Gastrocnemius medialis (tissue), 4 donors: Measurements from ENCODE around the gene TBC1D22B. TPM values are rescaled to one million over a fixed set of nuclear protein-coding genes. Genes with fewer than 3 reads are reported as not detected.

Experiments used
- ATAC-seq, 2 donors: fragments of 150-250 bp; one replicate each; pipeline ENCODE4 v1.9.1; 2016
- DNase-seq, 2 donors: peaks; one replicate each; pipeline ENCODE4 v3.0.0-alpha.2; 2019
- H3K27ac ChIP-seq, 4 donors: fragments of 200-600 bp; sonication (generic); 1 replicate in 1 of 4; 2 replicates in 3 of 4; pipeline ENCODE4 v1.5.1; 2016 to 2018; ENCODE audit warnings: mild to moderate bottlenecking in 2 of 4, moderate library complexity in 1 of 4
- H3K27me3 ChIP-seq, 3 donors: fragments of 200-600 bp; sonication (generic) in 2 of 3; 1 replicate in 1 of 3; 2 replicates in 2 of 3; pipeline versions ENCODE4 v1.5.1 to v1.6.0; 2016 to 2019; ENCODE audit warnings: mild to moderate bottlenecking in 1 of 3, moderate library complexity in 1 of 3
- H3K36me3 ChIP-seq, 2 donors: fragments of 200-600 bp; sonication (generic) in 1 of 2; one replicate each; pipeline ENCODE4 v1.5.1; 2017 to 2018
- H3K4me1 ChIP-seq, 2 donors: fragments of 200-600 bp; sonication (generic) in 1 of 2; one replicate each; pipeline ENCODE4 v1.5.1; 2016 to 2017; ENCODE audit warnings: mild to moderate bottlenecking in 2 of 2
- H3K4me3 ChIP-seq, 4 donors: fragments of 200-600 bp; sonication (generic) in 3 of 4; 1 replicate in 1 of 4; 2 replicates in 3 of 4; pipeline ENCODE4 v1.5.1; 2016 to 2019; ENCODE audit warnings: mild to moderate bottlenecking in 2 of 4
- H3K9me3 ChIP-seq, 3 donors: fragments of 200-600 bp; sonication (generic) in 2 of 3; 1 replicate in 1 of 3; 2 replicates in 2 of 3; pipeline ENCODE4 v1.5.1; 2016 to 2019
- POLR2A ChIP-seq, 2 donors: fragments of 450-650 bp; IDR thresholded peaks; one replicate each; pipeline ENCODE4 v1.6.1; 2017; ENCODE audit warnings: antibody characterized with exemption in 2 of 2, mild to moderate bottlenecking in 2 of 2, moderate library complexity in 2 of 2
- in situ Hi-C, 4 donors: fragments of 200-750 bp; cut with MboI; loops; one replicate each; pipeline versions ENCODE4 v1.15.0 to v1.8.0; 2017; ENCODE audit warnings: low sequenced_read_pairs in 4 of 4
- intact Hi-C: fragments of 100-400 bp; cut with DNase I; formaldehyde crosslinking; loops from one replicate; pipeline ENCODE4 v1.15.1; 2023; ENCODE audit warnings: low total_unique reads
- total RNA-seq, 4 donors: library from RNA; depleted of rRNA; stranded (reverse); fragments of >200 nt; gene quantifications; one replicate each; pipeline versions ENCODE4 v1.1.0 to v1.2.3, GENCODE V29; 2016
- TF ChIP-seq, protein P1 (sequence below), 5 experiments: fragments of 450-650 bp in 3 of 5; fragments of 200-600 bp in 2 of 5; sonication (generic) in 2 of 5; IDR thresholded peaks in 4 of 5; conservative IDR thresholded peaks in 1 of 5; 1 replicate in 4 of 5; 2 replicates in 1 of 5; pipeline ENCODE4 v1.5.1; 2016 to 2019; ENCODE audit warnings: antibody characterized with exemption in 5 of 5, mild to moderate bottlenecking in 3 of 5, moderate library complexity in 3 of 5

Gene TBC1D22B
- total RNA-seq, 4 donors from 2014 or later: 6.3 to 12.3 (median 7.7) TPM

DNA sequence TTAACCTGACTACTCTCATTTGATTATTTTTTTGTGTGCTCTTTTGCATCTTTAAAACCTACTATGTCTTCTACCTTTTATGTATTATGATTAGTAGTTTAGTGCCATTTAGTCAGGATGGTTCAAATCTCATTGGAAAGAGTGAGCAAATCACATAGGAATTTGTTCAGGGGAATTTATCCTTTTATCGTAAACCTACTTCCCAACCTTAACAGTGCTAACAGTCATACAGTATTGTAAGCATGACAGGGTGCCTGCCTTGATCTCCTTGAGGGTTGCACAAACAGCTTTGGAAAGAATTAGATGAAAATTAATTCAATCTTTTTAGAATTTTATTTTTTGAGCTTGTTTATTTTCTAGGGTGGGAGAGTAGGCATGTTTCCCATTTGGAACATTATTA, 114.5 kb downstream of the TBC1D22B start:
- TF ChIP-seq POLR2A (IDR thresholded peaks at IDR 0.05): no peak
- TF ChIP-seq, protein P1, sequence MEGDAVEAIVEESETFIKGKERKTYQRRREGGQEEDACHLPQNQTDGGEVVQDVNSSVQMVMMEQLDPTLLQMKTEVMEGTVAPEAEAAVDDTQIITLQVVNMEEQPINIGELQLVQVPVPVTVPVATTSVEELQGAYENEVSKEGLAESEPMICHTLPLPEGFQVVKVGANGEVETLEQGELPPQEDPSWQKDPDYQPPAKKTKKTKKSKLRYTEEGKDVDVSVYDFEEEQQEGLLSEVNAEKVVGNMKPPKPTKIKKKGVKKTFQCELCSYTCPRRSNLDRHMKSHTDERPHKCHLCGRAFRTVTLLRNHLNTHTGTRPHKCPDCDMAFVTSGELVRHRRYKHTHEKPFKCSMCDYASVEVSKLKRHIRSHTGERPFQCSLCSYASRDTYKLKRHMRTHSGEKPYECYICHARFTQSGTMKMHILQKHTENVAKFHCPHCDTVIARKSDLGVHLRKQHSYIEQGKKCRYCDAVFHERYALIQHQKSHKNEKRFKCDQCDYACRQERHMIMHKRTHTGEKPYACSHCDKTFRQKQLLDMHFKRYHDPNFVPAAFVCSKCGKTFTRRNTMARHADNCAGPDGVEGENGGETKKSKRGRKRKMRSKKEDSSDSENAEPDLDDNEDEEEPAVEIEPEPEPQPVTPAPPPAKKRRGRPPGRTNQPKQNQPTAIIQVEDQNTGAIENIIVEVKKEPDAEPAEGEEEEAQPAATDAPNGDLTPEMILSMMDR (IDR thresholded peaks at IDR 0.05 in 4 of 5, conservative IDR thresholded peaks at IDR 0.05 in 1 of 5): no peak
- Histone ChIP-seq H3K27me3 (no peaks in the 10 kb centered on the region), H3K9me3 (no peaks in the 10 kb centered on the region), H3K36me3 (peaks cover 0 to 12% of the 10 kb centered on the region in 2 donors), H3K27ac (no peak overlapping the region), H3K4me3 (no peak overlapping the region), H3K4me1 (peaks cover 8 to 21% of the 10 kb centered on the region in 2 donors)
- in situ Hi-C loops (loop anchor here in 1 of 4 donors (25.0 kb wide), 1 partner anchor 315 kb away; the partner anchor contains the start of gene MDGA1), intact Hi-C loops (no loop called here)
- no peak for ATAC-seq
- no peak for DNase-seq

DNA sequence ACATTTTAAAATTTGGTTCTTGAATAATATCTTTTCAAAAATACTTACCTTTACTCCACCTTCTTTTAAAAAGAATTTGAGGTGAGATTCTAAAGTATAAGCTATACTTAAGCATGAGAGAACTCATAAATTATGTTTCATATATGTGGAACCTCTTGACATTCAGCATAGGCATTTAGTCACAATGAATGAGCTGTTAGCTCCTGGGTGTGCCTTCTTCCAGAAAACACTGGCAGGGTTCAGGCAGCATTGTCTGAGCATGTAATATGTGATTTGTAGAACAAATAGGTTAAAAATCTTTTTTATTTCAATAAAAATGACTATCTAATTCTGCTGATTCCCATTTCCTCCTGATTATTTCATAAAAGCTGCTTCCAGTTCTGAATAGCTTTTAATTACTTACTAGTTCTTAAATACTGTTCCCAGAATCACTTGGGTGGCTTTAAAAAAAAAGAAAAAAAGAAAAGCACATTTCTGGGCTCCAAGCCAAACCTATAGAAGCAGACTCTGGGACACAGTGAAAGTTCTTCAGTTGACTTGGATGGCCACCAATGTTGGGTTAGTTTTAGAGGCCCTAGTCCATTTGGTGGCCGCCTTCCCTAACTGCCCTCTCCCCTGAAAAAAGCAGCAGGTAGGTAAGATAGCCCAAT, 116.4 kb downstream of the TBC1D22B start:
- Histone ChIP-seq H3K4me1 (peaks cover 7 to 21% of the 10 kb centered on the region in 2 donors), H3K27me3 (no peaks in the 10 kb centered on the region), H3K9me3 (no peaks in the 10 kb centered on the region), H3K27ac (no peak overlapping the region), H3K4me3 (no peak overlapping the region), H3K36me3 (peaks cover 0 to 16% of the 10 kb centered on the region in 2 donors)
- DNase-seq (no peak), ATAC-seq (no peak)
- intact Hi-C loops: no loop called here
- no peak for TF ChIP-seq POLR2A (IDR thresholded peaks at IDR 0.05)
- TF ChIP-seq, protein P1 (IDR thresholded peaks at IDR 0.05 in 4 of 5, conservative IDR thresholded peaks at IDR 0.05 in 1 of 5): no peak
- in situ Hi-C loops: loop anchor here in 1 of 4 donors (25.0 kb wide), 1 partner anchor 313 kb away; the partner anchor contains the start of gene MDGA1

DNA sequence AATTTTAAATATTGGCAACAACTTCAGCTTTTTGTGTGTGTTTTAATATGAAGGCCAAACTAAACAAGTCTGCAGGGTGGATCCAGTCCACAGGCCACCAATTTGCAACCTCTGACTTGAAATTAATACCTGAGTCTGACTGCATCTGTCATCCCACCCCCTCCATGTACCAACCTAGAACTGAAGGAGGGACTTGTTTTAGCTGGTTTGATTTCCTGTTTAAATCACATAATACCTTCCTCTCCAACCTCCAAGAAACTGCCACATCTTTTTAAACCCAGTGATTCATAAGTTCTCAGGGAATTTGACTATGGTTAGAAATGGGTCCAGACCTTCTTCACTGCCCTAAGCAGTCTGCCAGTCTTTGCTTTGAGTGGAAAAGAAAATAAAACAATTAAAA, 117.8 kb downstream of the TBC1D22B start:
- Histone ChIP-seq H3K36me3 (peaks cover 0 to 9% of the 10 kb centered on the region in 2 donors), H3K4me3 (no peak overlapping the region), H3K27me3 (no peaks in the 10 kb centered on the region), H3K27ac (no peak overlapping the region), H3K4me1 (peaks cover 4 to 10% of the 10 kb centered on the region in 2 donors), H3K9me3 (no peaks in the 10 kb centered on the region)
- DNase-seq (no peak), ATAC-seq (no peak)
- intact Hi-C loops: no loop called here
- in situ Hi-C loops: no loop called here
- no peak for TF ChIP-seq POLR2A (IDR thresholded peaks at IDR 0.05)
- TF ChIP-seq, protein P1 (IDR thresholded peaks at IDR 0.05 in 4 of 5, conservative IDR thresholded peaks at IDR 0.05 in 1 of 5): no peak

DNA sequence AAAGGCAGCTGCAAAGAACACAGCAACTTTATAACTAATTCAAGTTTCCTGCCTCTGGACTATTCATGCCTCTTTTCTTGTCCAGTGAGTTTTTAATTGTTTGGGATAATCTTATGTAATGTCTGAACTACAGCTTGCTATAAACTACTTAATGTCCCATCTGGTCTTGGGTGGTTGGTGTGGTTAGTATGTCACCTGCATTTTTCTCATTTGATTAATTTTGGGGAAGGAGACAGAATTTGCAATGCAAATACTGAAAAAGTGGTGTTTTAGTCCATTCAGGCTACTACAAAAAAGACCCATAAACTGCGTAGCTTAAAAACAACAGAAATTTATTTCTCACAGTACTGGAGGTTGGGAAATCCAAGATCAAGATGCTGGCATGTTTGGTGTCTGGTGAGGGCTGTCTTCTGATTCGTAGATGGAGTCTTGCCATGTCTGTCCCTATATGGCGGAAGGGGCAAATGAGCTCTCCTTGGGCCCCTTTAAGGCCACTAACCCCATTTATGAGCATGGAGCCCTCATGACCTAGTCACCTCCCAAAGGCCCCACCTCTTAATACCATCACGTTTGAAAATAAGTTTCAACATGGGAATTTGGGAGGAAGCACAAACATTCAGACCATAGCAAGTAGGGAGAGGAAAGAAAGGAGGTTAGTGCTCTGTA, 118.6 kb downstream of the TBC1D22B start:
- Histone ChIP-seq H3K9me3 (no peaks in the 10 kb centered on the region), H3K4me1 (peaks cover 1 to 4% of the 10 kb centered on the region in 2 donors), H3K27ac (no peak overlapping the region), H3K36me3 (peaks cover 0 to 9% of the 10 kb centered on the region in 2 donors), H3K27me3 (no peaks in the 10 kb centered on the region), H3K4me3 (no peak overlapping the region)
- intact Hi-C loops: no loop called here
- DNase-seq (no peak), ATAC-seq (no peak)
- no peak for TF ChIP-seq POLR2A (IDR thresholded peaks at IDR 0.05)
- TF ChIP-seq, protein P1 (IDR thresholded peaks at IDR 0.05 in 4 of 5, conservative IDR thresholded peaks at IDR 0.05 in 1 of 5): no peak
- in situ Hi-C loops: no loop called here
